ENCODE data around the gene TEDDM1.

The TEDDM1 gene

GRCh38 chr1:182394055-182394775 is 6.3 kb downstream of the TEDDM1 start:
- Histone ChIP-seq H3K36me3 (ENCODE audit: control insufficient read depth, insufficient read depth, low read length) (no peaks in the 10 kb centered on the region), H3K27me3 (replicated peaks; ENCODE audit: control insufficient read depth, insufficient read depth, low read length) (no peaks in the 10 kb centered on the region), H3K4me3 (replicated peaks; ENCODE audit: low read depth, low read length) (no peak overlapping the region)
- no peak for DNase-seq (ENCODE audit: extremely low read depth, insufficient read length)
- TF ChIP-seq, protein P1, sequence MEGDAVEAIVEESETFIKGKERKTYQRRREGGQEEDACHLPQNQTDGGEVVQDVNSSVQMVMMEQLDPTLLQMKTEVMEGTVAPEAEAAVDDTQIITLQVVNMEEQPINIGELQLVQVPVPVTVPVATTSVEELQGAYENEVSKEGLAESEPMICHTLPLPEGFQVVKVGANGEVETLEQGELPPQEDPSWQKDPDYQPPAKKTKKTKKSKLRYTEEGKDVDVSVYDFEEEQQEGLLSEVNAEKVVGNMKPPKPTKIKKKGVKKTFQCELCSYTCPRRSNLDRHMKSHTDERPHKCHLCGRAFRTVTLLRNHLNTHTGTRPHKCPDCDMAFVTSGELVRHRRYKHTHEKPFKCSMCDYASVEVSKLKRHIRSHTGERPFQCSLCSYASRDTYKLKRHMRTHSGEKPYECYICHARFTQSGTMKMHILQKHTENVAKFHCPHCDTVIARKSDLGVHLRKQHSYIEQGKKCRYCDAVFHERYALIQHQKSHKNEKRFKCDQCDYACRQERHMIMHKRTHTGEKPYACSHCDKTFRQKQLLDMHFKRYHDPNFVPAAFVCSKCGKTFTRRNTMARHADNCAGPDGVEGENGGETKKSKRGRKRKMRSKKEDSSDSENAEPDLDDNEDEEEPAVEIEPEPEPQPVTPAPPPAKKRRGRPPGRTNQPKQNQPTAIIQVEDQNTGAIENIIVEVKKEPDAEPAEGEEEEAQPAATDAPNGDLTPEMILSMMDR (IDR thresholded peaks at IDR 0.05; ENCODE audit: insufficient read depth, low read length, poor library complexity, severe bottlenecking): no peak

DNA sequence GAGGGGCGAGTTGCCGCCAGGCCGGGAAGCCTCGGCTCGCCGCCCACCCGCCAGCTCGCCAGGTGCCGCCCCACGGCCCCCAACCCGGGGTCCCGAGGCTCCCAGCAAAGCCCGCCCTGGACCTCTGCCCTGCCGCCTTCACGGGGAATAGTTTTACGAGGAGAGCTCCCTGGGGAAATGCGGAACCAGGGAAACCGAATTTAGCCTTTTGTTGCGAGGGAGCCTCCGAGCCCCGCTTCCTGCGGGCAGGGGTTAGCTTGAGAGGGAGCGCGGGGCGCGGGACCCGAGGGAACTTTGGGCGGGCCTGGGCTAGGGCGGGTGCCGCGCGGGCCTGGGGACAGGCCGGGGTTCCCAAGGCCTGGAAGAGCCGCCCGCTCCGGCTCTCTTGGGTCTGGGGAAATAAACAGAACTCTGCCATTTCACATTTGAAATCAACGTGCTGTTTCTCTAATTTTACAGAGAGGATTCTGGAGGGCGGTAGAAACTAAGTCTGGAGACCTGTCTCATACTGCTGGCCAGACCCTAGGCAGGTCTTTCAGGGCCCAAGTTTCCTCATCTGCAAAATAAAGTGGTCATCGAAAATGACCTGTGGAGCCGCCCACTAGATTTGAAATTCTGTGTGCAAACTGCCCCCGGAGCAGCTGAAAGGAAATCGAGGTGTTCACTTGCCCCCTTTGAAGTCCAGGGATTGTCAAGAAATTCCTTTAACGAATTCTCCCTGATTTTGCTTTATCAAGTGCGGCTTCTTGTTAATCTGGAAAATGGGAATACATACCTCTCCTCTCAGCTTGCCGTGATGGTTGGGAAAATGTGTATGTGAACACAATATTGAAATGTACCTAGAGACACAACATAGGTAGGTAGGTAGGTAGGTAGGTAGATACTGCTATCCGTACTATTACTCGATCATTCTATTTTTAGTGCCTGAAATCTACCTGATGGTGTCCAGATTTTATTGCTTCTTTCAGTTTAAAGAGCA is 8.1 kb downstream of the TEDDM1 start:
- Histone ChIP-seq H3K4me3 (replicated peaks; ENCODE audit: low read depth, low read length) (peak overlapping the region; percentile 57), H3K27me3 (replicated peaks; ENCODE audit: control insufficient read depth, insufficient read depth, low read length) (no peaks in the 10 kb centered on the region), H3K36me3 (ENCODE audit: control insufficient read depth, insufficient read depth, low read length) (peaks cover 1% of the 10 kb centered on the region; the same call in 1 of the 2 replicates)
- DNase-seq (ENCODE audit: extremely low read depth, insufficient read length): no peak
- TF ChIP-seq, protein P1 (IDR thresholded peaks at IDR 0.05; ENCODE audit: insufficient read depth, low read length, poor library complexity, severe bottlenecking): no peak

- Histone ChIP-seq H3K4me3 (replicated peaks; ENCODE audit: low read depth, low read length) (peak within 1 kb of the TSS; percentile 57), H3K36me3 (ENCODE audit: control insufficient read depth, insufficient read depth, low read length) (peaks cover 4% of the 10 kb centered on the region), H3K27me3 (replicated peaks; ENCODE audit: control insufficient read depth, insufficient read depth, low read length) (no peaks in the 10 kb centered on the region)
- DNase-seq (ENCODE audit: extremely low read depth, insufficient read length): peak; percentile 94
- TF ChIP-seq, protein P1 (IDR thresholded peaks at IDR 0.05; ENCODE audit: insufficient read depth, low read length, poor library complexity, severe bottlenecking): no peak
Measured at GRCh38 chr1:182391362-182392049, 9.0 kb downstream of the TEDDM1 start, which contains the start of gene GLUL. Gene GLUL (minus strand): TSS chr1:182391790. CDS start chr1:182388737, 3,053 bp downstream.

GRCh38 chr1:182391028-182391361 is 9.5 kb downstream of the TEDDM1 start:
- TF ChIP-seq, protein P1 (IDR thresholded peaks at IDR 0.05; ENCODE audit: insufficient read depth, low read length, poor library complexity, severe bottlenecking): no peak
- peak overlapping the region; percentile 57 for H3K4me3 ChIP-seq (replicated peaks; ENCODE audit: low read depth, low read length)

GRCh38 chr1:182389619-182390047 is 10.8 kb downstream of the TEDDM1 start:
- Histone ChIP-seq H3K4me3 (replicated peaks; ENCODE audit: low read depth, low read length) (peak overlapping the region; percentile 57), H3K27me3 (replicated peaks; ENCODE audit: control insufficient read depth, insufficient read depth, low read length) (no peaks in the 10 kb centered on the region), H3K36me3 (ENCODE audit: control insufficient read depth, insufficient read depth, low read length) (peaks cover 13% of the 10 kb centered on the region)
- TF ChIP-seq, protein P1 (IDR thresholded peaks at IDR 0.05; ENCODE audit: insufficient read depth, low read length, poor library complexity, severe bottlenecking): no peak
- DNase-seq (ENCODE audit: extremely low read depth, insufficient read length): no peak

More at GRCh38 chr1:182391028-182391361, 9.5 kb downstream of the TEDDM1 start:
- peaks cover 4% of the 10 kb centered on the region for H3K36me3 ChIP-seq (ENCODE audit: control insufficient read depth, insufficient read depth, low read length)
- no peaks in the 10 kb centered on the region for H3K27me3 ChIP-seq (replicated peaks; ENCODE audit: control insufficient read depth, insufficient read depth, low read length)
- no peak for DNase-seq (ENCODE audit: extremely low read depth, insufficient read length)
